HG02938 (cell line): ENCODE data around the gene NEAT1.
"Not testable (repeated sequence)": the region's sequence is repeated elsewhere in the genome, so short reads cannot be mapped to it uniquely, and the experiment has no call there.

Source experiments
- ATAC-seq: cut with Tn5 transposase; IDR thresholded peaks from one replicate; pipeline ENCODE4 v1.9.1; 2021; ENCODE audit warnings: mild to moderate bottlenecking, moderate library complexity; ENCODE audit not compliant: unreplicated experiment

Gene NEAT1

DNA sequence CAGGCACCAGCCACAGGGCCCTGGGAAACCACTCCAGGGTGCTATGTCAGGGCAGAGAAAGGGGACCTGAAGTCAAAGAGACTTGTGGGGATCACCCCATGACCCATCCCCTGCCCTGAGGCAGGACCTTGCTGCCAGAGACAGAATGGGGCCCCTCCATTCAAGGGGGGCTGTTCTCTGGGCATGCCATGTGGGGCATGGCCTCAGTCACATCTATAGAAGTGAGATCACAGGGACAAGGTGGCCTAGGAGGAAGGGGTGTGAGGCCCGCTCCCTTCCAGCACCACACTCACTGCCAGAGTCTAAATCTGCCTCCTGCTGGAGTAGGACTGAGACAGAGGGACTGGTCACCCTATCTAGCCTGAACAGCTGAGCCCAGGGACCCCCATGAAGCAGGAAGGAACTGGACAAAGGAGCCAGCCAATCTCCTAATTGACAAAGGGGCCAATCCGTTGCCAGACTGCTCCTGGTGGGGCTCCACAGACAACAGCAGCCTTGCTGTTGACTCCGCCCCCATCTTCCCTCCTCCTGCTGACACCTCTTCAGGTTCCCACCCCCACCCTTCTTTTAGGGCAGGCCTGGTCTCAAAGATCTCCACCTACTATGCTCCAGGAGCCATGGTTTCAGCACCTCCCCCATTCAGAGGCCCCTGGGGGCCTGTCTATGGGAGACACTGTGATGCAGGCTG lies 26.0 kb downstream of the NEAT1 start:
- ATAC-seq: no peak

DNA sequence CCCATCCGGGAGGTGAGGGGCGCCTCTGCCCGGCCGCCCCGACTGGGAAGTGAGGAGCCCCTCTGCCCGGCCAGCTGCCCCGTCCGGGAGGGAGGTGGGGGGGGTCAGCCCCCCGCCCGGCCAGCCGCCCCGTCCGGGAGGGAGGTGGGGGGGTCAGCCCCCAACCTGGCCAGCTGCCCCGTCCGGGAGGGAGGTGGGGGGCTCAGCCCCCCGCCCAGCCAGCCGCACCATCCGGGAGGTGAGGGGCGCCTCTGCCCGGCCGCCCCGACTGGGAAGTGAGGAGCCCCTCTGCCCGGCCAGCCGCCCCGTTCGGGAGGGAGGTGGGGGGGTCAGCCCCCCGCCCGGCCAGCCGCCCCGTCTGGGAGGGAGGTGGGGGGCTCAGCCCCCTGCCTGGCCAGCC lies 28.7 kb downstream of the NEAT1 start:
- not testable (repeated sequence) for ATAC-seq

DNA sequence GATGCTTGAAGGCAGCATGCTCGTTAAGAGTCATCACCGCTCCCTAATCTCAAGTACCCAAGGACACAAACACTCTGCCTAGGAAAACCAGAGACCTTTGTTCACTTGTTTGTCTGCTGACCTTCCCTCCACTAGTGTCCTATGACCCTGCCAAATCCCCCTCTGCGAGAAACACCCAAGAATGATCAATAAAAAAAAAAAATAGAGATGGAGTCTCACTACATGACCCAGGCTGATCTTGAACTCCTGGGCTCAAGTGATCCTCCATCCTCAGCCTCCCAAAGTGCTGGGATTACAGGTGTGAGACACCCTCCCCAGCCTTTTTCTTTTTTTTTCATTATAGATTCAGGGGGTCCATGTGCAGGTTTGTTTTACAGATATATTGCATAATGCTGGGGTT lies 29.7 kb downstream of the NEAT1 start:
- ATAC-seq: not testable (repeated sequence)

DNA sequence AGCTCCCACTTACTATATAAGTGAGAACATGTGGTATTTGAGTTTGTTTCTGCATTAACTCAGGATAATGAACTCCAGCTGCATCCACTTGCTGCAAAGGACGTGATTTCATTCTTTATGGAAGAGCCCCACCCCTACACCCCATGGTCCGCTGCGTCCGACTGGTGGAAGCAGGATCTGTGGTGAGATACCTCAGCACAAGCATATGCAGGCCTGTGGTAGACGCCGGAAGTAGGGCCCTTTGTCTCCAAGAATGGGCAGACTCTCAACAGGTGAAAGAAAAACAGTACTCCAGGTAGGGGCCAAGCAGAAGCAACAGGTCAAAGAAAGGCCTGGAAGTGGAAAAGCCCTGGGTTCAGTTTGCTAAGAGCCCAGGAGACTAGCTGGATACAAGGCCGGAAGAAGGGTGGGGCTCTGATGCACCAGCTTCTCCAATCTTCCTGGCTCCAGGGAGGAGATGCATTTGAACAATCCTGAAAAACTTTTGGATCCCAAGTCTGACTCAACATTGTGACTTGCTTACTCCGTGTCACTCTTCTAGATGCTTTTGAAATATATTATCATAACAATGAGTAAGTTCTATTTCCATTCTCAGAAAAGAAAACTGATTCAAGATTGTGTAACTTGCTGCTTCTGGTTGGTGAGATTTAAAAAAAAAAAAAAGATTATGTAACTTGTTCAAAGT lies 30.4 kb downstream of the NEAT1 start:
- ATAC-seq: no peak

DNA sequence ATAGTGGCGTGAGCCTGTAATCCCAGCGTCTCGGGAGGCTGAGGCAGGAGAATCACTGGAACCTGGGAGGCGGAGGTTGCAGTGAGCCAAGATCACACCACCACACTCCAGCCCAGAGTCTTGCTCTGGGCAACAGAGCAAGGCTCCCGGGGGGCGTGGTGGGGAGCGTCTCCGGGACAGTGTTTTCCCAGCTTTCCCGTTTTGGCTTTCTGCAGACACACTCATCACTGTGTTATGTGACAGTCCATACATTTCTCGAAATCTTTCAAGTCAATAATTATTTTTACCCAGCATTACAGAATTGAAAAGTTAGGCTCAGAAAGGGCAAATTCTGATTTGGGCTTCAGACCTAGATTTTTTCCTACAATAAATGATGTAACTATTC lies 31.7 kb downstream of the NEAT1 start:
- no peak for ATAC-seq

DNA sequence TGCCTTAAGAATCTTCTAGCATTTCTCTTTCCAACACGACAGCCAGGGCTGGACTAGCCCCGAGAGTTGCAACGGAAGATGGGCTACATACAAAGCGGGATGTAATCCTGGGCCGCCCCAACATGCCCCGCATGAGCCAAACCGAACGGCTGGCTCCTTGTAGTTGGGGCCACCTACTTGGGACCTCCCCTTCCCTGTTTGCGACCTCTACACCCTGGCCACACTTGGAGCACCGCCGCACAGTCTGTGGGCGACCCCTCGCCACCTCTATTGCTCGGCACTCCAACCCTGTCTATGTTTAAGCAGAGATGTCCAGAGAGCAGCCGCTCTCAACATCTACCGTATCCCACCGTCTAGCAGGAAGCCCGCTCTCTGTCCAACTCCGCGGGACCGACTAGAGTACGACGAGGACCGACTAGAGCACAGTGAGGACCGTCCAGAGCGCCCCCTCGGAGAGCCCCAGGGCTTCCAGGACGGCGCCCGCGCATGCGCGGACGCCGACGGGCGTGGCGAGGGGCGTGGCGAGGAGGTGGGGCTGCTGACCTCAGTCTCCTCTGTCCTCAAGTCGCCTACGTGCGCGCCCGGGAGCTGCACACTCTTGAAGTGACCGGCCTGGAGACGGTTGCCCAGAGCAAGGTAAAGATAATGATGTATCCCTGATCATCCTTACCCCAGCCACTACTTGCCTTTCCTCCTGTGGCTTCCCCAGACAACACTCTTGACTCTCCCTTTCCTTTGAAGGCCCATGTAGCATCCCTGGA lies 32.3 kb downstream of the NEAT1 start:
- ATAC-seq: peak; percentile 80

DNA sequence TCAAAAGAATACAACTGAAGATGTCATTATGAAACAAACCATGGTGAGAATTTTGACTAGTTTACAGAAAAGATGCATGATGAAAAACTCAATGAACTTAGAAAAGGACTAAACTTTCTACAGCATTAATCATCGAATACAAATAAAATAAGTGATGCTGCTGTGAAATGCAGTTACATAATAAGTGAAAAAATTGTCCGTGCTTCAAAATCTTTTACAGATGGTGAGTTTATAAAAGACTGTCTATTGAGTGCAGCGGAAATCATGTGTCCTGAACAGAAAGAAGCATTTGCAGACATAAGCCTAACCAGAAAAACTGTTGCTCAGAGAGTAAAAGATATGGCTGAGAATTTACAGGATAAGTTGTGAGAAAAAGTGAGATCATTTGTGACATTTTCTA lies 33.8 kb downstream of the NEAT1 start:
- no peak for ATAC-seq

DNA sequence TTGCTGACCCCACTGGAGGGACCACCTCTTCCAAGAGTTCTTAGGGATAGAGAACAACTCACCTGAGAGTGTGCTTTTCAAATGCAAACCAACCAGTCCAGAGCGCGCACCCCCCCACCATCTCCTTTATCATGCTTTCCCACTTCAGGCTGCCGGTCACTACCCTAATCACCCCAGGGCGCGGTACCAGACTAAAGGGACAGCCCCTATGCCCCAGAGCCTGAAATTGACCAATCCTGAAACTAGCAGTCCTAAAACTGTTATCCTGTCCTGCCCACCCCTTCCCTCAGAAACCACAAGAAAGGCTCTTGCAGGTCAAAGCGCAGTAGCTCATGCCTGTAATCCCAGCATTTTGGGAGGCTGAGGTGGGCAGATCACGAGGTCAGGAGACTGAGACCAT lies 37.0 kb downstream of the NEAT1 start:
- no peak for ATAC-seq

DNA sequence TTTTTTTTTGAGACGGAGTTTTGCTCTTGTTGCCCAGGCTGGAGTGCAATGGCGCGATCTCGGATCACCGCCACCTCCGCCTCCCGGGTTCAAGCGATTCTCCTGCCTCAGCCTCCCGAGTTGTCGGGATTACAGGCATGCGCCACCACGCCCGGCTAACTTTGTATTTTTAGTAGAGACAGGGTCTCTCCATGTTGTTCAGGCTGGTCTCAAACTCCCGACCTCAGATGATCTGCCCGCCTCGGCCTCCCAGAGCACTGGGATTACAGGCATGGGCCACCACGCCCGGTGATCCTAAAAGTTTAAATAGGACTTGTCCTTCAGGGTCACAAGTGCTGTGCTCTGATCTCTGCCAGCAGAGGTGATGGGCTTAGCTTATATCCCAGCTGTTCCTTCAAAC lies 42.9 kb downstream of the NEAT1 start:
- ATAC-seq: not testable (repeated sequence)

DNA sequence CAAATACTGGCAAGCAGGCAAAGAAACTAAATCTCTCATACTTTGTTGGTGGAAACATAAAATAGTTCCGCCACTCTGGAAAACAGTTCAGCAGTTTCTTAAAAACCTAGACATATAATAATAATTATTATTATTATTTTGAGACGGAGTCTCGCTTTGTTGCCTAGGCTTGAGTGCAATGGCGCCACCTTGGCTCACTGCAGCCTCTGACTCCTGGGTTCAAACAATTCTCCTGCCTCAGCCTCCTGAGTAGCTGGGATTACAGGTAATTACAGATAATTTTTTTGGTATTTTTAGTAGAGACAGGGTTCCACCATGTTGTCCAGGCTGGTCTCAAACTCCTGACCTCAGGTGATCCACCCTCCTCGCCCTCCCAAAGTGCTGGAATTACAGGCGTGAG lies 44.7 kb downstream of the NEAT1 start:
- ATAC-seq: not testable (repeated sequence)

DNA sequence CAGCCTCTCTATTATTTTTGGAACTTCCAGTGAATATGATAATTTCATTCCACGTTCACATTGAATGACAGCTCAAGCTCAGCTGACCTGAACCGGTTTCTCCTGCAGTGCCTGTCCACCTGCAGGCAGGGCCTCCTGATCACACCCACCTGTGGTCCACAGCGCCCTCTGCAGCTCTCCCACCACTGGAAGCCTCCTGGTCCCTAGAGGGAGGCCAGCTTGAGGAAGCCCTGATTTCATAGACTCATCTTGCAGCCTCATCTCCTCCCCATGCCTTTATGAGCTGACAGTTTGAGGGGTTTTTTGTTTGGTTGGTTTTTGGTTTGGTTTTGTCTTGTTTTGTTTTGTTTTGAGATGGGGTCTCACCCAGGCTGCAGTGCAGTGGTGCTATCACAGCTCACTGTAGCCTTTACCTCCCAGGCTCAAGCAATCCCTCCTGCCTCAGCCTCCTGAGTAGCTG lies 46.3 kb downstream of the NEAT1 start:
- no peak for ATAC-seq

DNA sequence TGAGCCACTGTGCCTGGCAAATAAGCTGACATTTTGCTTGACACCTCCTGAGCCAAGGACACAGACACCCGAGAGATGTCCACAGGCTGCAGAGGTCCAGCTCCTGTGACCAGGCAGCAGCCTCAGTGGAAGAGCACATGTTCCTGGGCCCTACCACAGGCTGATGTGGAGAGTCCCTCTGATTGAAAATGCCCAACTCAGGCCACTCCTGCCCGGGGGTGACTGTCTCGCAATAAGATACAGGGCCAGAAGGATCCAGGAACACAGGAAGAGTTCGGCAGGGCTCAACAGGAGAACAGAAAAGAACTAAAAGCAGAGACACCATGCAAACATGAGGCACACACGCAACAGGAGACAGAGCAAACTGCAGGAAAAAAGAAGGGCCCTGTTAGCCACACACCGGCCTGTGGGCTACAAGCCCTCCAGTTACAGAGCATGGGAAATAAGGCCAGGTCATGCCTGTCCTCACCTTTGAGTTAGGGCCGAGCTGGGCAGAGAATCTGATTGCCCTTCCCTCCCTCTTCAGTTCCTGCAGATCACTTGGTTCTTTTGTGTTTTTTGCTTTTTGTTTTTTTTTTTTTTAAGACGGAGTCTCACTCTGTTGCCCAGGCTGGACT lies 47.9 kb downstream of the NEAT1 start:
- ATAC-seq: no peak

DNA sequence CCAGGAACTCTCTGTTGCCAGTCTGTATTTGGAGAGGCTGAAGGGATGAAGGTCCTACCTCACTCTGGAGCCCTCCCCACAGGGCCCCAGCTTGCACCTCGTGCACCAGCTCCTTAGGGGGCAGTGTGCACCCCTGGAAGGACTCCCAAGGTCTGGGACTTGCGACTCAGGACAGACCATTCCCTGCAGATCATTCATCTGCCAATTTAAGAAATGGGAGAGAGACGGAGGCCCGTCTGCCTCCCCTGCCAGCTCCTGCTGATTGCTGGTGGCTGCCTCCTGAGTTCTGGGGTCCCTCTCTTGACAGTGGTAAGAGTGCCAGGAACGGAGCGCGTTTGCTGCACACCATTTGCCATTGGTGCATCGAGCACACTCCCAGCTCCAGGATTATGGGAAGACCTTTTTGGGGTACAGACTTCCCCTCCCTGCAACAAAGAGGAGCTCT lies 48.9 kb downstream of the NEAT1 start:
- ATAC-seq: no peak

DNA sequence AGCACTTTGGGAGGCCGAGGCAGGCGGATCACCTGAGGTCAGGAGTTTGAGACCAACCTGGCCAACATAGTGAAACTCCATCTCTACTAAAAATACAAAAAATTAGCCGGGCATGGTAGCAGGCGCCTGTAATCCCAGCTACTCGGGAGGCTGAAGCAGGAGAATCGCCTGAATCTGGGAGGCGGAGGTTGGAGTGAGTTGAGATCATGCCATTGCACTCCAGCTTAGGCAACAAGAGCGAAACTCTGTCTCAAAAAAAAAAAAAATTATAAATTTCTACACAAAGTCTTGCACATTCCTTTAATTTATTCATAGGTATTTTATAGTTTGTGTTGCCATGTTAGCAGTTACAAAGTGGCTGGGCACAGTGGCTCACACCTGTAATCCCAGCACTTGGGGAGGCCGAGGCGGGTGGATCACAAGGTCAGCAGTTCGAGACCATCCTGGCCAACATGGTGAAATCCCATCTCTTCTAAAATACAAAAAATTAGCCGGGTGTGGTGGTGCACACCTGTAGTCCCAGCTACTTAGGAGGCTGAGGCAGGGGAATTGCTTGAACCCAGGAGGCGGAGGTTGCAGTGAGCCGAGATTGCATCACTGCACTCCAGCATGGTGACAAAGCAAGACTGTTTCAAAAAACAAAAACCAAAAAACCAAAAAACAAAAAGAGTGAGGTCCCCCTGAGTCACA lies 50.1 kb downstream of the NEAT1 start:
- ATAC-seq: not testable (repeated sequence)

DNA sequence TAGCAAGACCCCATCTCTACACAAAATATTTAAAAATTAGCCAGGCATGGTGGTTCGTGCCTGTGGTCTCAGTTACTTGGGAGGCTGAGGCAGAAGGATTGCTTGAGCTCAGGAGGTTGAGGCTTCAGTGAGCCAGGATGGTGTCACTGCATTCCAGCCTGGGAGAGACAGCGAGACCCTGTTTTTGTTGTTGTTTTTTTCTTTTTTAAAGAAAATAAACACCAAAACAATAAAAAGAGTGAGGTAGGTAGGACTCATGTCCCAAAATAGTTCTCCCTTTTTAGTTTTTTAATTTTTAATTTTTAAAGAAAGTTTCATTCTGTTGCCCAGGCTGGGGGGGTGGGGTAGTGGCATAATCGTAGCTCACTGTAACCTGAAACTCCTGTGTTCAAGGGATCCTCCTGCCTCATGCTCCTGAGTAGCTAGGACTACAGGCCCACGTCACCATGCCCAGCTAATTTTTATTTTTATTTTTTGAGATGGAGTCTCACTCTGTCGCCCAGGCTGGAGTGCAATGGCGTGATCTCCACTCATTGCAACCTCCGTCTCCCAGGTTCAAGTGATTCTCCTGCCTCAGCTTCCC lies 50.8 kb downstream of the NEAT1 start:
- ATAC-seq: no peak

DNA sequence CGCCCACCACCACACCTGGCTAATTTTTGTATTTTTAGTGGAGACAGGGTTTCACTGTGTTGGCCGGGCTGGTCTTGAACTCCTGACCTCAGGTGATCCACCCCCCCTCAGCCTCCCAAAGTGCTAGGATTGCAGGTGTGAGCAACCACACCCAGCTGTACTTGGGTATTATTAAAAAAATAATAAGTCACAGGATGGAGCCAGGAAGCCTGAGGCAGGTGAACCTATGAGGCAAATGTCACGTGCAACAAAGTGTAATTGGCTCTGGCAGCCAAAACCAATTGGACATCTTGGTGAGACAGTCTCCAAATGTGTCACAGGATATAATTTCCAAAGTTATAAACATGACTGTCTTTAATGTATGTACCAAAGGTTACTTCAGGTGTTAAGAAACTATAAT lies 52.3 kb downstream of the NEAT1 start:
- no peak for ATAC-seq

DNA sequence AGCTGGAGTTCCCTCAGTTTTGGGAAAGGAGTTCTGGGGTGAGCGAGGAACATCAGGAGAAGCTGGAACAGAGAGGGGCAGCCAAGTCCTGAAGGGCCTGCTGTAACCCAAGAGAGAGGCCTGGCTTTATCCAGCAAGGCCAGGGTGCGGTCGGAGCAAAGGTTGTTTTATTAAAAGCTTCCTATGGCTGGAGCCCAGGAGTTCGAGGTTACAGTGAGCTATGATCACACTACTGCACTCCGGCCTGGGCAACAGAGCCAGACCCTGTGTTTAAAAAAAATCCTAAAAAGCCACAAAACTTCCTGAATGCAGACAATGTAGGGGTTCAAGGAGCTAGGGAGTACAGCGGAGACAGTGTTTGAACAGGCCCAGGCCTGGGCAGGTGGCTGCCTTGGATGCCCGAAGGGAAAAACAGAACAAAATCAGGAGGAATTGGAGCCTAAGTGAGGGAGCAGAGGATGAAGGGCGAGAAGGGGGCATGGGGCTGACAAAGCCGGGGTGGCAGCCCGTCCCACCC lies 54.1 kb downstream of the NEAT1 start:
- peak; percentile 18 for ATAC-seq

DNA sequence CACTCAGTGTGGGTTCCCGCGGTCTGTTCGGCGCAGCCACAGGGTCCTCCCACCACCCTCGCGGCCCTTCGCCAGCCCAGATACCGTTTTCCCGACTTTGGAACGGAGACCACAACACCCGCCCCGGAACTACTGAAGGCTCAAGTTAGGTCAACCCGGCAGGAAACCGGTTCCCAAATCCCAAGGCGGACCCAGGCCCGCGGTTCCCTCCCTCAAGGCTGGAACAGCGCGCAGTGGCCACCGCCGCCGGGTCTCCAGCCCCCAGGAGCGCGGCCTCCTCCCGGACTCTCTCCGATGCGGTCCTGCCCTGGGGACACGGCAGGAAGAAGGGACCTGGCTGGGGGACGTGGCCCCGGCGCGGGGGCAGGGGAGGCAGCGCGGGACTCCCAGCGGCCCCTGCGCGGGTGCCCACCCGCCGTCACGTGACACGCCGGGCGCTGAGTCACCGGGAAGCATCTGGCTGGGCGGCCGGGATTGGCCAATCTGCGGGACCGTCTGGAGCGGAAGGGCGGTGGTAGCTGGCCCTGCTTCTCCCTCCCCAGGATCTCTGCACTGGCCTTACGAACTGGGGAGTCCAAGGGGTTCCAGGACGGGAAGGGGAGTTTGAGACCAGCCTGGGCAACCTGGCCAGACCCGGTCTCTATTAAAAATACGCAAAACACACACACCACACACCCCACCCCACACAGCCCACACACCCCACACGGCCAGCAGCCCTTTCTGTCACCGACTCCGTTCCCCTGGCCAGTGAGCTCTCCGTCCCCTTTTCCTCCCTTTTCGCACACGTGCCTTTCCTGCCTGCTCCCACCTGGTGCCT lies 54.8 kb downstream of the NEAT1 start:
- ATAC-seq: peak; percentile 61
